ENCODE measurements around the gene RUNX3.

- TF ChIP-seq, protein P1, sequence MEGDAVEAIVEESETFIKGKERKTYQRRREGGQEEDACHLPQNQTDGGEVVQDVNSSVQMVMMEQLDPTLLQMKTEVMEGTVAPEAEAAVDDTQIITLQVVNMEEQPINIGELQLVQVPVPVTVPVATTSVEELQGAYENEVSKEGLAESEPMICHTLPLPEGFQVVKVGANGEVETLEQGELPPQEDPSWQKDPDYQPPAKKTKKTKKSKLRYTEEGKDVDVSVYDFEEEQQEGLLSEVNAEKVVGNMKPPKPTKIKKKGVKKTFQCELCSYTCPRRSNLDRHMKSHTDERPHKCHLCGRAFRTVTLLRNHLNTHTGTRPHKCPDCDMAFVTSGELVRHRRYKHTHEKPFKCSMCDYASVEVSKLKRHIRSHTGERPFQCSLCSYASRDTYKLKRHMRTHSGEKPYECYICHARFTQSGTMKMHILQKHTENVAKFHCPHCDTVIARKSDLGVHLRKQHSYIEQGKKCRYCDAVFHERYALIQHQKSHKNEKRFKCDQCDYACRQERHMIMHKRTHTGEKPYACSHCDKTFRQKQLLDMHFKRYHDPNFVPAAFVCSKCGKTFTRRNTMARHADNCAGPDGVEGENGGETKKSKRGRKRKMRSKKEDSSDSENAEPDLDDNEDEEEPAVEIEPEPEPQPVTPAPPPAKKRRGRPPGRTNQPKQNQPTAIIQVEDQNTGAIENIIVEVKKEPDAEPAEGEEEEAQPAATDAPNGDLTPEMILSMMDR (IDR thresholded peaks at IDR 0.05): no peak
- TF ChIP-seq EP300 (IDR thresholded peaks at IDR 0.05) (no peak), POLR2A (IDR thresholded peaks at IDR 0.05) (no peak)
Observed at GRCh38 chr1:24859063-24860010, 70.7 kb downstream of the RUNX3 start.
